ENCODE measurements around the gene ARHGAP28. TPM values are rescaled to one million over a fixed set of nuclear protein-coding genes. Genes with fewer than 3 reads are reported as not detected.

Gene ARHGAP28
- total RNA-seq, 2 experiments from 2014 or later, result not detected

DNA sequence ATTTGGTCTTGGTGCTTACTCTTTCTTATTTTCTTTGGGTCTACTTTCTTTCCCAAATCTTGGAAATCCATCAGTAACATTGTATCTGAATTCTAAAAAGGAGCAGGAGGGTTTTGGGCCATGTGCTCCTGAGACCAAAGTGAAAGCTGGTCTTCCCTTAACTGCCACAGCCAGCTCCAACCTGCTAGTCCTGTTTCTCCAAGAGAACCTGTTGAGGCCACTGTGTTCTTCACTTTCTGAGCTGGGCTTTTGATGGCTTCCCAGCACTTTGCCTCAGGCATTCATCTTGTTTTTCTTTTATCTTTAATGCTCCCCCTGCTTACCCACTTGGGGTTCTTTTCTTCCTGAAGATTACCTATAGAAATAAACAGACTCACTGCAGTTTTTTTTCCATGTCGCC, 53.3 kb downstream of the ARHGAP28 start:
- Mint-ChIP-seq H3K36me3 (ENCODE audit: low read depth) (no peaks in the 10 kb centered on the region), H3K4me3 (no peak overlapping the region), H3K9me3 (no peaks in the 10 kb centered on the region), H3K27ac (no peak overlapping the region), H3K4me1 (ENCODE audit: low read depth) (no peaks in the 10 kb centered on the region), H3K27me3 (no peaks in the 10 kb centered on the region)
- TF ChIP-seq, protein P1, sequence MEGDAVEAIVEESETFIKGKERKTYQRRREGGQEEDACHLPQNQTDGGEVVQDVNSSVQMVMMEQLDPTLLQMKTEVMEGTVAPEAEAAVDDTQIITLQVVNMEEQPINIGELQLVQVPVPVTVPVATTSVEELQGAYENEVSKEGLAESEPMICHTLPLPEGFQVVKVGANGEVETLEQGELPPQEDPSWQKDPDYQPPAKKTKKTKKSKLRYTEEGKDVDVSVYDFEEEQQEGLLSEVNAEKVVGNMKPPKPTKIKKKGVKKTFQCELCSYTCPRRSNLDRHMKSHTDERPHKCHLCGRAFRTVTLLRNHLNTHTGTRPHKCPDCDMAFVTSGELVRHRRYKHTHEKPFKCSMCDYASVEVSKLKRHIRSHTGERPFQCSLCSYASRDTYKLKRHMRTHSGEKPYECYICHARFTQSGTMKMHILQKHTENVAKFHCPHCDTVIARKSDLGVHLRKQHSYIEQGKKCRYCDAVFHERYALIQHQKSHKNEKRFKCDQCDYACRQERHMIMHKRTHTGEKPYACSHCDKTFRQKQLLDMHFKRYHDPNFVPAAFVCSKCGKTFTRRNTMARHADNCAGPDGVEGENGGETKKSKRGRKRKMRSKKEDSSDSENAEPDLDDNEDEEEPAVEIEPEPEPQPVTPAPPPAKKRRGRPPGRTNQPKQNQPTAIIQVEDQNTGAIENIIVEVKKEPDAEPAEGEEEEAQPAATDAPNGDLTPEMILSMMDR (IDR thresholded peaks at IDR 0.05), result no peak
- no peak overlapping the region for H3K27ac ChIP-seq (ENCODE audit: low read depth in 1 of 2, low read length in 2 of 2)
- no peak overlapping the region for H3K4me3 ChIP-seq (ENCODE audit: low read length)
- POLR2A ChIA-PET, result no interaction called here
- intact Hi-C loops (cut with DNase I, micrococcal nuclease), result loop anchor here in 1 of 2 experiments (10.0 kb wide), 1 partner anchor 62 kb away; no protein-coding TSS in a partner anchor
- no peaks in the 10 kb centered on the region for H3K4me1 ChIP-seq (ENCODE audit: insufficient read depth, low read length)
- H3K9me3 ChIP-seq (ENCODE audit: control insufficient read depth in 1 of 2, insufficient read depth in 1 of 2, low read length in 2 of 2), result peaks cover 0 to 3% of the 10 kb centered on the region in 2 experiments
- H3K27me3 ChIP-seq (ENCODE audit: control insufficient read depth in 1 of 2, insufficient read depth in 2 of 2, low read length in 2 of 2), result no peaks in the 10 kb centered on the region
- no peak for DNase-seq
- CTCF ChIA-PET, result no interaction called here
- H3K36me3 ChIP-seq (ENCODE audit: insufficient read depth, low read length), result no peaks in the 10 kb centered on the region
- no peak for ATAC-seq (ENCODE audit: poor library complexity)

DNA sequence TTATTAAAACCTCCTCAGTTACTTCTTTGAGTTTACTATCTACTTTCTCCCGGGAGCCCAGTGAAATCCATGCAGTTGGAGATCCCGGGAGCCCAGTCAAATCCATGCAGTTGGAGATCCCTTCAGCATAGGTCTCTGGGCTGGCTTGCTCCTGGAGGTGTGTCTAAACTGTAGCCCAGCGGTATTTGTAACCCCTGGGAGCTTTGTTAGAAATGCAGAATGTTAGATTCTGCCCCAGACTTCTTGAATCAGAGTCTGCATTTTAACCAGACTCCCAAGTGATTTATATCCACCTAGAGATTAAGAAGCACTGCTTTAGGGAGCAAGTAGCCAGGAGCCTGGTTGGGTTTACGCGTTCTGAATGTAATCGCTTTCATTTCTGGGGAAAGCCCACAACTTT, 54.5 kb downstream of the ARHGAP28 start:
- Histone ChIP-seq H3K36me3 (ENCODE audit: insufficient read depth, low read length) (no peaks in the 10 kb centered on the region), H3K27ac (ENCODE audit: low read depth in 1 of 2, low read length in 2 of 2) (no peak overlapping the region), H3K27me3 (ENCODE audit: control insufficient read depth in 1 of 2, insufficient read depth in 2 of 2, low read length in 2 of 2) (no peaks in the 10 kb centered on the region), H3K4me1 (ENCODE audit: insufficient read depth, low read length) (no peaks in the 10 kb centered on the region), H3K4me3 (ENCODE audit: low read length) (no peak overlapping the region), H3K9me3 (ENCODE audit: control insufficient read depth in 1 of 2, insufficient read depth in 1 of 2, low read length in 2 of 2) (peaks cover 0 to 8% of the 10 kb centered on the region in 2 experiments)
- H3K9me3 Mint-ChIP-seq, result no peaks in the 10 kb centered on the region
- intact Hi-C loops (cut with DNase I, micrococcal nuclease), result loop anchor here in 1 of 2 experiments (10.0 kb wide), 1 partner anchor 61 kb away; no protein-coding TSS in a partner anchor
- ChIA-PET POLR2A (no interaction called here), CTCF (no interaction called here)
- TF ChIP-seq, protein P1 (IDR thresholded peaks at IDR 0.05), result no peak
- H3K36me3 Mint-ChIP-seq (ENCODE audit: low read depth), result no peaks in the 10 kb centered on the region
- H3K4me1 Mint-ChIP-seq (ENCODE audit: low read depth), result no peaks in the 10 kb centered on the region
- no peak for ATAC-seq (ENCODE audit: poor library complexity)
- no peak overlapping the region for H3K4me3 Mint-ChIP-seq
- H3K27me3 Mint-ChIP-seq, result no peaks in the 10 kb centered on the region
- no peak overlapping the region for H3K27ac Mint-ChIP-seq
- no peak for DNase-seq

DNA sequence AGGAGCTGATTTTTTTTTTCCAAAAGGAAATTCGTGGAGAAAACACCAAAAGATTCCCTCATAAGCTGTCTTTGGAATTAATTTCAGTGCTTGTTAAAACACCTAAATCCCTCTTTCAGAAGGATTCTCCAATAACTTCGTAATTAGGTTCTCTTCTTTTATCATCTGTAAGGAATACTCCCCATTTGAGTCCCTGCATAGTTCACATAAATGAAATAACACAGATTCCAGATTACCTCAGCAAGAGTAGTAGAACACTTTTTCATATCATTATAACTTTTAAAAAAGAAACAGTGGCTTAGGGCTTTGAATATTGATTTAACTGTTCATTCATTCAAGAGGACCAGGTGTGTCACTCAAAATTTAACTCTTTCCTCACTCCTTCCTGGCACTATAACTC, 55.5 kb downstream of the ARHGAP28 start:
- H3K36me3 Mint-ChIP-seq (ENCODE audit: low read depth), result no peaks in the 10 kb centered on the region
- no peaks in the 10 kb centered on the region for H3K9me3 Mint-ChIP-seq
- ATAC-seq (ENCODE audit: poor library complexity), result no peak
- H3K27me3 ChIP-seq (ENCODE audit: control insufficient read depth in 1 of 2, insufficient read depth in 2 of 2, low read length in 2 of 2), result no peaks in the 10 kb centered on the region
- H3K4me1 ChIP-seq (ENCODE audit: insufficient read depth, low read length), result no peaks in the 10 kb centered on the region
- no peak overlapping the region for H3K4me3 ChIP-seq (ENCODE audit: low read length)
- ChIA-PET POLR2A (no interaction called here), CTCF (no interaction called here)
- H3K9me3 ChIP-seq (ENCODE audit: control insufficient read depth in 1 of 2, insufficient read depth in 1 of 2, low read length in 2 of 2), result peaks cover 0 to 11% of the 10 kb centered on the region in 2 experiments
- H3K27ac ChIP-seq (ENCODE audit: low read depth in 1 of 2, low read length in 2 of 2), result no peak overlapping the region
- no peak for DNase-seq
- no peak overlapping the region for H3K27ac Mint-ChIP-seq
- intact Hi-C loops (cut with DNase I, micrococcal nuclease), result loop anchor here in 1 of 2 experiments (10.0 kb wide), 1 partner anchor 60 kb away; no protein-coding TSS in a partner anchor
- TF ChIP-seq, protein P1 (IDR thresholded peaks at IDR 0.05), result no peak
- no peaks in the 10 kb centered on the region for H3K4me1 Mint-ChIP-seq (ENCODE audit: low read depth)
- no peaks in the 10 kb centered on the region for H3K27me3 Mint-ChIP-seq
- no peaks in the 10 kb centered on the region for H3K36me3 ChIP-seq (ENCODE audit: insufficient read depth, low read length)
- H3K4me3 Mint-ChIP-seq, result no peak overlapping the region
